ENCODE measurements around the gene RAP1GAP.
"Not testable (repeated sequence)": the region's sequence is repeated elsewhere in the genome, so short reads cannot be mapped to it uniquely, and the experiment has no call there.

Gene RAP1GAP

GRCh38 chr1:21641967-21642739 lies 27.0 kb downstream of the RAP1GAP start:
- no peak for DNase-seq

GRCh38 chr1:21641537-21641936 lies 27.6 kb downstream of the RAP1GAP start:
- no peak for DNase-seq

DNA sequence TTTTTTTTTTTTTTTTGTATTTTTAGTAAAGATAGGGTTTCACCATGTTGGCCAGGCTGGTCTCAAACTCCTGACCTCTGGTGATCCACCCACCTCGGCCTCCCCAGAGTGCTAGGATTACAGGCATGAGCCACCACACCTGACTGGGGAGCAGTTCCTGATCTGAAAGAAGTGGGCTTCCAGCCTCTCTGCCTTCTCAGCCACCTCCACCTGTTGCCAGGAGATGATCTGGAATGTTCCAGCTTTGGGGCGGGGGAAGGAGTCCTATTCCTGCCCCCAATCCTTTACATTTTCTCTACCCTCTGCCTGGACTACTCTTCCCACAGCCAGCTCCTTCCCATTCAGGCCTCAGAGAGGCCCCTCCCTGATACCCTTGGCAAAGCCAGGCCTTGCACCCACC lies 28.1 kb downstream of the RAP1GAP start:
- DNase-seq, result no peak

- DNase-seq, result no peak
Measured at GRCh38 chr1:21640653-21641052, 28.5 kb downstream of the RAP1GAP start.

DNA sequence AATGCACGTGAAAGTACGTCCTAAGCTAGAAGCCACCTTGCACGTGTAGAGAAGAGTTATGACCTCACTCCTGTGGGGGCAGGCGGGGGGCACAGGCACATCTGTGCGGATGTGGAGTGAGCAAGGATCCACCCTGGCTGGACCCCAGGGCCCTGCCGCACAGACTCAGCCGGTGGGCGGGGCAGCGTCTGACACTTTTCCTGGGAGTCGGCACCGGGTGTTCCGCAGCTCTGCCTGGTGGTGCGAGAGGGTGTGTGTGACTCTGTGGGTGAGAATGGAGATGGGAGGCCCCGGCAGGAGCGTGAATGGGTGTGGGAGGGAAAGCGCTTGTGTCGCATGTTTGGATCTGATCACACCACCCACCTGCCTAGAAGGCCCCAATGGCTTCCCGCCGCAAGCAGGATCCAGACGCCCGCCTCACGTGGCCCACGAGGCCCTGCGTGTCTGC lies 29.5 kb downstream of the RAP1GAP start:
- DNase-seq, result no peak

GRCh38 chr1:21638531-21639341 lies 30.4 kb downstream of the RAP1GAP start:
- DNase-seq, result no peak

GRCh38 chr1:21637514-21637913 lies 31.6 kb downstream of the RAP1GAP start:
- no peak for DNase-seq

GRCh38 chr1:21636029-21636428 lies 33.1 kb downstream of the RAP1GAP start:
- DNase-seq, result no peak

DNA sequence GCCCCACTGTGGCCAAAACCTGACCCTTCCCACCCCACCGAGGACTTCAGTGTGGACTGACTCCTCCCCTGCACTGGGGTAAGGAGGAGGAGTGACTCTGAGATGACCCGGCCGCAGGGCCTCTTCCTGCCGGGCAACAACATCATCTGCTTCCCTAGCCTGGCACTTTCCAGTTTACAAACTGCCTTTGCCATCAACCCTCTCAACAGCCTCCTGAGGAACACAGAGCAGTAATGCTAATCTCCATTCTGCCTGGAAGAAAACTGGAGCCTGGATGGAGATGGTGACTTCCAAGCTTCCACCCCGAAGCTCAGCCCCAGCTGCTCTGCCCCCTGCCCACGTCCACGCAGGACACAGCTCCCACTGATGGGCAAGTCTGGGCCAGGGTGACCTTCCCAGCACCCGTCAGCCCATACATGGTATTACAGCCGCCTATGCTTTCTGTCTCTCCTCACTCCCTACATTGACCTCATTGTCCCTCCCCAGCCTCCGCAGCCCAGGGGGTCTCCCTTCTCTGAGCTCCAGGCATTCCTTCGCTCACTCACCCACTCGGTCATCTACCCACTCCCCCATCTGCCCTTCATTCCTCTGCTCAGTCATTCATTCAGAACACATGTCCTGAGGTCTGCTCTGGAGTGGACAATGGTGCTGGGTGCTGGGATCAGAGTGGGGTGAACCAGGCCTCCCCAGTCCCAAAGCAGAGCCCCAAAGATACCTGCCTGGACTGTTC lies 34.2 kb downstream of the RAP1GAP start:
- DNase-seq, result no peak

DNA sequence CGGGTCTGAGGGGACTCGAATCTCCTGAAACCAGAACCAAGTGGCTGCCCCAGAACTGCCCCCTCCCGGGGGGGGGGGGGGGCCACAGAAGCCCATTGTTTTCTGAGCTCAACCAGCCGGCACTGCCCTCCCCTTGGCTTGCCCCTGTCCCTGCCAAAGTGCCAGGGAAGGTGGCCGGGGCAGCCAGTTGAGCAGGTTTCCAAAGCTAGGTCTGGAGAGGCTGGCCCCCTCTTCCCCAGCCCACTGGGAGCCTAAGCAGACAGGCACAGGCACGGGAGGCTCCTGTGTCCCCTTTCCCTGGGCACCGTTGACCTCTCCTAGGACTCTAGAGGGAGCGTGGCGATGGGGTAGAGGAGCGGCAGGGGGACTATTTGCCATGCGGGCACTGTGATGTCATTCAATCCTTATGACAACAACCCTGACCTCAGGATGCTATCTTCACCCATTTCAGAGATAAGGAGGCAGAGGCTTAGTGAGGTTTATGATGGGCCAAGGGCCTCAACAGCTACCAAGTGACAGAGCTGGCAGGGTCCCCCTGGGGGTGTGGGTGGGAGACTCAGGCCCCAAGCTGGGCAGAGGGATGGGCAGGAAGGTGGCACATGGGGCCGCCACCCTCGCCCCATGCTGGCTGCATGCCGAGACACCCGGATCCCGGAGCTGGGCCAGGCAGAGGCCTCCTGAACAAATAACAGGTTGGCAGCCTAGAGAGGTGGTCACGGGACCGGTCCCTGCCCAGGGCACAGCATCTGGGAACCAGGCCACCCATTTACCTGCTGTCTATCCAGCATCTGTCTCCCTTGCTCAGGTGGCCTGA lies 35.0 kb downstream of the RAP1GAP start:
- DNase-seq, result no peak

GRCh38 chr1:21633141-21633755 lies 35.9 kb downstream of the RAP1GAP start:
- no peak for DNase-seq

GRCh38 chr1:21631944-21632887 lies 36.9 kb downstream of the RAP1GAP start:
- no peak for DNase-seq

GRCh38 chr1:21631590-21631943 lies 37.6 kb downstream of the RAP1GAP start:
- DNase-seq, result not testable (repeated sequence)

GRCh38 chr1:21630571-21631343 lies 38.4 kb downstream of the RAP1GAP start:
- no peak for DNase-seq

DNA sequence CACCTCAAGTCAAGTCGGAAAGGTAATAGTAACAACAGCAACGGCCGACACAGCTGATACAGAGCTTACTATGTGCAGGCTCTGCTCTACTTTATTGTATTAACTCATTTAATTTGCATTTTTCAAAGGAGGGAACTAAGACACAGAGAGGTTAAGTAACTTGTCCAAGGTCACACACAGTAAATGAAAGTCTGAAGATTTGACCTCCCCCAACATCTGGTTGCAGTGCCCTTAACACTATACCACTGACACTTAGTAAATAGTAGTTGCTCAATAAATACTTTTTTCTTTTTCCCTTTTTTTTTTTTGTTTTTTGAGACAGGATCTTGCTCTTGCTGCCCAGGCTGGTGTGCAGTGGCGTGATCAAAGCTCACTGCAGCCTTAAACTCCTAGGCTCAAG lies 39.2 kb downstream of the RAP1GAP start:
- DNase-seq, result no peak

- DNase-seq, result no peak
Measured at GRCh38 chr1:21628798-21629393, 40.3 kb downstream of the RAP1GAP start.

GRCh38 chr1:21626921-21627339 lies 42.2 kb downstream of the RAP1GAP start:
- no peak for DNase-seq

- DNase-seq, result no peak
Measured at GRCh38 chr1:21625390-21626190, 43.6 kb downstream of the RAP1GAP start.
